Testis (tissue), 2 donors: ENCODE measurements around the gene JMJD4.

ENCODE experiments used
- POLR2A ChIP-seq: fragments of 450-650 bp; IDR thresholded peaks from one replicate; pipeline ENCODE4 v1.6.1; 2017; ENCODE audit warnings: antibody characterized with exemption, mild to moderate bottlenecking, moderate library complexity
- TF ChIP-seq, protein P1 (sequence below), 3 experiments: fragments of 450-650 bp in 2 of 3; fragments of 200-600 bp in 1 of 3; sonication (generic) in 1 of 3; IDR thresholded peaks; one replicate each; pipeline ENCODE4 v1.5.1; 2016 to 2019; ENCODE audit warnings: antibody characterized with exemption in 3 of 3, mild to moderate bottlenecking in 2 of 3, moderate library complexity in 1 of 3

DNA sequence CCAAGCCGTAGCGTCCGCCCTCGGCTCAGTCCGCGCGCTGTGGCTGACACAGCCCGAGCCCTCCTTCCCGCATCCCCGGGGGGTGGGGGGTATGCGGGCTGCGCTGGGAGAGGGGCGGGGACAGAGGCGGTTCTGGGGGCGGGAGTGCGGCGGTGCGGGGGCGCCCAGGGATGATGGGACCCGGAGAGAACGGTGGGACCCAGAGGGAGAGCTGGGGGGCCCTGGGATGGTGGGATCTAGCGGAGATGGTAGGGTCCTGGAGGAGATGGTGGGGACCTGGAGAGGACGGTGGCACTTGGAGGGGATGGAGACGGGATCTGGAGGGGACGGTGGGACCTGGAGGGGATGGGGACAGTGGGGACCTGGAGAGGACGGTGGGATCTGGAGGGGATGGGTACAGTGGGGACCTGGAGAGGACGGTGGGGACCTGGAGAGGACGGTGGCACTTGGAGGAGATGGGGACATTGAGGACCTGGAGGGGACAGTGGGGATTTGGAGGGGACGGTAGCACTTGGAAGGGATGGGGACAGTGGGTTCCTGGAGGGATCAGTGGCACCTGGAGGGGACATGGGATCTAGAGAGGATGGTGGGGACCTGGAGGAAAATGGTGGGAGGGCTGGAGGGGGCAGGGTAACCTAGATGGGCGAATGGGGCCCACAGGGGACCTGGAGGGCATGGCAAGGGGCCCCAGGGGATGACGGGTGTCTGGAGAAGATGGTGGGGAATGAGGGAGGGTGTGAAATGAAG lies 610 bp upstream of the JMJD4 start:
- TF ChIP-seq, protein P1, sequence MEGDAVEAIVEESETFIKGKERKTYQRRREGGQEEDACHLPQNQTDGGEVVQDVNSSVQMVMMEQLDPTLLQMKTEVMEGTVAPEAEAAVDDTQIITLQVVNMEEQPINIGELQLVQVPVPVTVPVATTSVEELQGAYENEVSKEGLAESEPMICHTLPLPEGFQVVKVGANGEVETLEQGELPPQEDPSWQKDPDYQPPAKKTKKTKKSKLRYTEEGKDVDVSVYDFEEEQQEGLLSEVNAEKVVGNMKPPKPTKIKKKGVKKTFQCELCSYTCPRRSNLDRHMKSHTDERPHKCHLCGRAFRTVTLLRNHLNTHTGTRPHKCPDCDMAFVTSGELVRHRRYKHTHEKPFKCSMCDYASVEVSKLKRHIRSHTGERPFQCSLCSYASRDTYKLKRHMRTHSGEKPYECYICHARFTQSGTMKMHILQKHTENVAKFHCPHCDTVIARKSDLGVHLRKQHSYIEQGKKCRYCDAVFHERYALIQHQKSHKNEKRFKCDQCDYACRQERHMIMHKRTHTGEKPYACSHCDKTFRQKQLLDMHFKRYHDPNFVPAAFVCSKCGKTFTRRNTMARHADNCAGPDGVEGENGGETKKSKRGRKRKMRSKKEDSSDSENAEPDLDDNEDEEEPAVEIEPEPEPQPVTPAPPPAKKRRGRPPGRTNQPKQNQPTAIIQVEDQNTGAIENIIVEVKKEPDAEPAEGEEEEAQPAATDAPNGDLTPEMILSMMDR (IDR thresholded peaks at IDR 0.05): no peak
- TF ChIP-seq POLR2A: no peak
